PC-3 (cell line): ENCODE results near the gene ETV7.
"Not testable (repeated sequence)": the region's sequence is repeated elsewhere in the genome, so short reads cannot be mapped to it uniquely, and the experiment has no call there.

Experiments used
- CTCF ChIP-seq: fragments of 300-600 bp; sonication (generic); conservative IDR thresholded peaks from 2 replicates; pipeline ENCODE4 v1.5.1; 2017; ENCODE audit warnings: antibody characterized with exemption, low read depth, mild to moderate bottlenecking, low read length
- EZH2 ChIP-seq: fragments of 300-600 bp; sonication (generic); IDR thresholded peaks from one replicate; pipeline ENCODE4 v1.6.1; 2017; ENCODE audit warnings: antibody characterized with exemption, mild to moderate bottlenecking, low read length; ENCODE audit not compliant: unreplicated experiment
- EZH2phosphoT487 ChIP-seq: fragments of 300-600 bp; sonication (generic); IDR thresholded peaks from 2 replicates; pipeline ENCODE4 v1.6.1; 2018; ENCODE audit warnings: mild to moderate bottlenecking, antibody characterized with exemption, low read length, borderline replicate concordance

- not testable (repeated sequence) for TF ChIP-seq CTCF, EZH2phosphoT487, EZH2
Measured at GRCh38 chr6:36338223-36338622, 49.2 kb downstream of the ETV7 start.
